ENCODE results near the gene RFX3.

Gene RFX3

GRCh38 chr9:3525836-3526164 lies at the start of gene RFX3:
Gene RFX3 (minus strand): TSS chr9:3526001. CDS start chr9:3395588, 130,413 bp downstream.
- peak; percentile 91 for DNase-seq

- no peak for DNase-seq
These were observed 45.7 kb upstream of the RFX3 start for GRCh38 chr9:3571500-3571899.

DNA sequence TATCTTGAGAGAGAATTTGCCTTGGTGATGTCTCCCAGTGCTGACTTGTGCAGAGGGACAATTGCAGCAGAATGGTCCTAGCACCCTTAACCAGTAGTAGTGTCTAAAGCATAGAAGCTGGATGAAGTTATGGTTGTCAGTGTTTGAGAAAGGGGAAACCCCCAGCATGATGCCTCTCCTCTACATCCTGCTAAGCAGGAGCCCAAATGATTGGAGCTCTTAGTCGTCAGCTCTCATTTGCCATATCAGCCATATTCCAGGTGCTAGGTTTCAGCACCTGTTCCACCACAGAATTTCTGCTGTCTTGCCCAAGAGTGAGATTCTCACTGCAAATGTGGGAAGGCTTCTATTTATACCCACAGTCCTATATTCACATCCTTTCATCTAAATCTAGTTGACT lies 43.7 kb upstream of the RFX3 start:
- DNase-seq = no peak

DNA sequence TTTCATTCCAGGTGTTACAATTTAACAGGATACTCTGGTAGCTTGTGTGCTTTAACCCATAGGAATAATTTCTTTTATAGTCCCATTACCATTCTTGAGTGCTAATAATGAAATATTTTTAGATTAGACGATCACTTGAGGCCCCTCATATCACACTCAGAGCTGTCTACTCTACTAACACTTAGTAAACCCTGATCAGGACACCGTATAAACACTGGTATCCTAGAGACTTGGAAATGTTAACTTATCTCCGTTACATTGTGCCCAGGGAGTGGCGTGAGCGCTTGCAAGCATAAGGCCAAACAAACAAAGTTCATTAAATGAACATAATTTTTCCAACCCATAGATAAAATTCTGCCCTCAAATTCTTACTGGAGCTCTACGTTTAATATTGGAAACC lies 42.2 kb upstream of the RFX3 start:
- no peak for DNase-seq

DNA sequence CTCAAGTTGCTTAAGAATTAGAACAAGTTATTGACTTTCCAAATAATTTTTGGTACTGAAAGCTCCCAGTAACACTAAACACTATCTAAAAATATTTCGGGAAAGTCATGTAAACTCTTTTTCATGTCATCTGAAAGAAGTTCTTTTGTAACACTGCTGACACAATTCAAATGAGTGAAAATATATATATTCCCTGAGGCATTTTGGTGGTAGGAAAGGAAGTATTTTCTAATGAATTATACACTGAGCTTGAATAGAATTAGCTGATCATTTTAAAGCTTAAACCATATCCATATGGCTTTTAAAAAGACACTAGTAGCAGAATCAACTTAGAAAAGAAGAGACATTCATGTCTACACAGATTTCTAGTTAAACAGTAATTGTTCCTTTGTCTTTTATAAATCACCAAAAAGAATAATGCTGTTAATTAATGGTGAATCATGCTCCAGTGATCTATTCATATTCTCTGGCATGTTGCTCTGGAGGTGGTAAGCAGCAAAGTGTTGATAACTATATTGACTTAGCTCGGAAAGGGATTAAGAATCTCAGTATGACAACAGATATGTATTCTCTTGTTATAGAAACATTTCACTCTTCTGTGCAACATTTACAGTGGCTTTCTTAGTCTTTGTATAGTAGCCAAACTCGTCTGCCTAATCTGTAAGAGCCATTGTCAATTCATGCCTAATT lies 27.4 kb upstream of the RFX3 start:
- no peak for DNase-seq

DNA sequence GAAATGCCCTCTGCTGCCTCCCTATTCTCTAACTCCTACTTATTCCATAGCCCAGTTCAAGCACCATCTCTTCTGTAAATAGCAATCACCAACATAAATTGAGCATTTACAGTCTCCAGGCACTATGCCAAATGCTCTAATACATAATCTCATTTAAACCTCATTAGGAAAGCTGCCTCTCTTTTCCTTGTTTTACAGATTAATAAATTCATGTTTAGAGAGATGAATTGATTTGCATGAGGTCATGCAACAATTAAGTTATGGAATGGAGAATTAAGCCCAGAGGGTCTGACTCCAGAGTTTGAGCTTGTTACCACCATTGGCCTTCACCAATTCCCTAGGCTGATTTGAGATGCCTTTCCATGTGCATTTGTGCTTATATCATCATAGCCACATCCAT lies 23.4 kb upstream of the RFX3 start:
- no peak for DNase-seq

GRCh38 chr9:3548648-3549047 lies 22.8 kb upstream of the RFX3 start:
- DNase-seq = no peak

DNA sequence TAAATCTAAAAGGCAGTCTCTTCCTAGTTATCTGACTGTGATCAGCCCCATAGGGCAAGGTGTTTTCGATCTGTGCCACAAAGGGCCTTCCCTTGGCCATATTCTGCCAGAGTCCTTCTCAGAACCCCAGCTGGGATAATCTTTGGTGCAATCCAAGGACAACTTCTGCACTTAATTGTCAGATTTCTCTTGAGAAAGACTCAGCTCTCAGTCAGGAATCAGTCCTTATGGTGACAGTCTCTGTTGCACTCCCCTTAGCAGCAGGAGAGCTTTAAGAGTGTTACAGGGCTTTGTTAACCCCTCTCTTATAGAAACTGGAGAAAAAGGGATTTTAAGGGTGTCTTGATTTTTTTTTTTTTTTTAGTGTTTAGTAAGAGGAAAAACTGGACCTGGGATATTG lies 15.4 kb upstream of the RFX3 start:
- DNase-seq = no peak

DNA sequence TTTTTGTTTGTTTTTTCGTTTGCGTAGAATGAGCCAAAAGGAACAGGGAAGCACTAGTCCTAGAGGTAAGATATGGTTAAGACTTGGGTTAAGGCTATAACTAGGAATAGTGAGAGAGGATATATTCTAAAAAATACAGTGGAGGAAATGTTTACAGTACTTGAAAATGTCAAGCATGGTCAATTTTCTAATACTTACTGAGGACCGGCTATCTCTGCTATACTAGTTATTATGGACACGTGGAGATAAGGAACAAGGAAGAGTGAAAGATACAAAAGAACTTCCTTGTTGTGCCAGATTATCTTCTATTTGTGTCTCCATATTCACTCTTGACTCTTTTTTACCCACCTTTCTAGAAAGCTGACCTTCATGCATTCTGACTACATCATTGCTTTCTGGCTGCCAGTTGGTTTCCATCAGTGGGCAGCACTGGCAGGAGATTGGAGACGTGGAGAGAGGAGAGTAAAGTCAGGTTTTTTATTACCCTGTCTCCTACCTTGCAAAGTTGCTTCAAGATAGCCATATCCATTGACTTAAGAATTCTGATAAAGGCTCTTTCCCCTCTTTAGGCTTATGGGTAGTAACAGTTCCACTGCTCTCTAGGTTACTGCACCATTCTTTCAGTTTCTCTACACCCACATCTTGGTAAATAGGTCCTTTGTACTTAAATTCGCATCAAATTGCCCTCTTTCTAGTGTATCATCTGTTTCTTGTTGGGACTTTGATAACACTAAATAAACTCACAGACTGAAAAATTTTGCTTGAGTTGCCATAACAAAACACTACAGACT lies 9.0 kb upstream of the RFX3 start:
- no peak for DNase-seq

GRCh38 chr9:3532158-3532557 lies 6.4 kb upstream of the RFX3 start:
- no peak for DNase-seq

DNA sequence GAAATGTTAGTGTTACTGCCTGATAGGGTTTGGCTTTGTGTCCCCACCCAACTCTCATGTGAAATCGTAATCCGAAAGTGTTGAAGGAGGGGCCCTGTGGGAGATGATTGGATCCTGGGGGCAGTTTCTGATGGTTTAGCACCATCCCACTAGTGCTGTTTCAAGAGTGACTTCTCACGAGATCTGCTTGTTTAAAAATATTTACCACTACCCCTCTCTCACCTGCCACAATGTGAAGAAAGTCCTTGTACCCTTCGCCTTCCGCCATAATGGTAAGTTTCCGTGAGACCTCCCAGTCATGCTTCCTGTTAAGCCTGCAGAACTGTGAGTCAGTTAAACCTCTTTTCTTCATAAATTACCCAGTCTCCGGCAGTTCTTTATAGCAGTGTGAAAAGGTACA lies 2.6 kb upstream of the RFX3 start:
- peak; percentile 78 for DNase-seq

DNA sequence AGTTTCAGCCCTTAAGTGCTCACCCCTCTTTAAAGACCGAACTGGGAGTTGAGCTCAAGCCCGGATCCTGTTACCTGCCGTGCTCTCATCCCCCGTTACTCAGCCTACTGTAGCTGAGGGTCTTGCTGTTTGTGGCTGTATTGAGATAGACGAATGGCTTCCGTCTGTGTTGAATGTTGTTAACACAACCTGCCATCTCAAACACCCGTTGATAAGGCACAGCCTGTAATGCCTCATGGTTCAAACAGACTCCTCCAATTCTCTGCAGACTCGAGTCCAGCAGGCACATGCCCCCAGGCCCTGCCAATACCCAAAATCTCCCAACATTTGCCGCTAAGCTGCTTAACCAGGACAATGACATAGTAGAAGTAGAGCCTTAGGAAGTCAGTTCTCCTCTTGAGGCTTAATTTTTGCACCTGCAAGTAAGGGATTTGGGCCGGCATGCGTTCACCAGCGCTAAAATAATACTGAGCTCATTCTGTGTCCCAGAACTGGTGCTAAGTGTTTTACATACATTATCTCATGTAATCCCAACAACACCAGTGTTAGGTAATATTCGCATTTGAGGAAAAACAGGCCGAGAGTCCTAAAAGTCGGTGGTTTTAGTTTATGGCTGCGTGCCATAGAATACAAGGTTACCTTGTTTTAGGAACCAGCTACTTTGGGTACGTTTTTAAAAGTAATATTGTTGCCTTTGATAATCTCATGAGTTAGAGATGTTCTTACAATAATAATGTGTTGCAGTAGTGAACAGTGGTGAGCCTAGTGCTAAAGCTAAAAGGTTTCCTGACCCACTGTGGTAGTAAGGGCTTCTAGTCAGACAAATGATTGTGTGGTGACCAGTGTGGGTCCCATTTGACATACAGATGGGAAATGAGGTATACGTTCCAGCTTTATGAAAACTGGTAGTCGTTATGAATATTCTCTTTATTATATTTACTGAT lies 1.5 kb upstream of the RFX3 start:
- peak; percentile 20 for DNase-seq

- DNase-seq = peak; percentile 90
These were observed 580 bp upstream of the RFX3 start for GRCh38 chr9:3526165-3526996.

DNA sequence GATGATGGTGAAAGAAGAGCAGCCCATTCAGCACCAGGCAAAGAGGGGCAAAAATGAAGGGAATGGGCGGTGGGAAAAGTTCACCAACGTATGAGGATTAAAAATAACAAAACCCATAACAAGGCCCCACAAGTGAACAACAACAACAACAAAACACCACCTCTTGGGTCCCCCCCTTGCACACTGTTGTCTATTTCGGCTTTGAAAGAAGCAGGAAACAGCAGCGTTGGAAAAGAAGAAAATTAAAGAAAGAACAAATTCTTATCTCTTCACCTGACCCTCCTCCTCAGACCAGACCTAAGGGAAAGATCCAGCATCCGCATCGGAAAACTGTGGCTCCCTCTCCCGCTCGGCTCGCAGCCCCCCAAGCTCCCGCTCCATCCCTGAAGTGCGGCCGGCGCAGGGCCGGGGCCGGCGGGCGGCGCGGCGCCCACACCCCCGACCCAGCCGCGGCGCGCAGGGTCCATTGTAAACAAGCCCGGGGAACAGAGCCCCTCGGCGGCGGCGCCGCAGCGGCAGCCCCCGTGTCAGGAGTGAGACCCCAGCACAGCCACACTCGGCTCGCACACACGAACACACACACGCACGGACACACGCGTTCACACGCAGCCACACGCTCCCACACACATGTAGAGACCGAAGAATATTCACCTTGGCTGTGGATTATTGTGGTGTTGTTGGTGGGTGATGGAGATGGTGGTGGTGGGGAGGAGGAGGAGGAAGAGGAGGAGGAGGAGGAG lies 535 bp downstream of the RFX3 start:
- DNase-seq = peak; percentile 7

- no peak for DNase-seq
These were observed 3.8 kb downstream of the RFX3 start for GRCh38 chr9:3521966-3522365.

DNA sequence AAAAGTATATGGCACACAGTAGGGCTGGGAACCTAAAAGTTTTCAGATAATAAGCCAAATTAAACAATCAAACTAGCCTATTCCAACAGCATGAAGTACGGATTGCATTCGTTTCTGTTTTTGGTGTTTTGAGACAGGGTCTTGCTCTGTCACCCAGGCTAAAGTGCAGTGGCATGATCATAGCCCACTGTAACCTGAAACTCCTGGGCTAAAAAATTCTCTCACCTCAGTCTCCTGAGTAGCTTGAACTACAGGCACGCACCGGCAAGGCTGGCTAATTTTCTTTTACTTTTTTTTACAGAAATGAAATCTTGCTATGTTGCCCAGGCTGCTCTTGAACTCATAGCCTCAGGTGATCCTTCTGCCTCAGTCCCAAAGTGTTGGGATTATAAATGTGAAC lies 5.2 kb downstream of the RFX3 start:
- DNase-seq = no peak

DNA sequence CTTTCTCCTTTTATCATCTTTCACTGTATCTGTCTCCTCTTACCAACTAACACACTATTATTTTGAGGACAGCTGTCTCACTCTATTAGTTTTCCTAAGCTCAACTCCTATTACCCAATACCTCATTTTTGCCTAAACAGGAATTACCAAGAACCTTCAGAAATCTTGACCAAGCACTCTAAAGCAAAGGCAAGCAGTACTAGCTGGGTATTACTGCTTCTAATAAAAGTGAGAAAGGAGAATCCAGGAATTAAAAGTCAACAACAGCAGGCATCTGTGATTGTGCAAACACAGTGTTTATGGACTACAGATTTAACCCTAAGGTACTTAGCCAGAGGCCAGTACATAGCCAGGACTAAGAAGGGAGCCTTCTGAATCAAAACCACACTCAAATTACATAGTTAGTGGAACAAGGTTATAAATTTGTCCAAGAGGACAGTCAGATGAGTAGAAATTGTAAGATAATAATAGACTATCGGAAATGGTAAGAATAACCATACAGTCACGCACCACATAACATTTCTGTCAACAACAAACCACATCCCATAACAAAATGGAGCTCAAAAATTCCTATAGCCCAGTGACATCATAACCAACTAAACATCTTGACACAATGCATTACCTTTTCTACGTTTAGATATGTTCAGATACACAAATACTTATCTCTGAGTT lies 8.3 kb downstream of the RFX3 start:
- DNase-seq = no peak

DNA sequence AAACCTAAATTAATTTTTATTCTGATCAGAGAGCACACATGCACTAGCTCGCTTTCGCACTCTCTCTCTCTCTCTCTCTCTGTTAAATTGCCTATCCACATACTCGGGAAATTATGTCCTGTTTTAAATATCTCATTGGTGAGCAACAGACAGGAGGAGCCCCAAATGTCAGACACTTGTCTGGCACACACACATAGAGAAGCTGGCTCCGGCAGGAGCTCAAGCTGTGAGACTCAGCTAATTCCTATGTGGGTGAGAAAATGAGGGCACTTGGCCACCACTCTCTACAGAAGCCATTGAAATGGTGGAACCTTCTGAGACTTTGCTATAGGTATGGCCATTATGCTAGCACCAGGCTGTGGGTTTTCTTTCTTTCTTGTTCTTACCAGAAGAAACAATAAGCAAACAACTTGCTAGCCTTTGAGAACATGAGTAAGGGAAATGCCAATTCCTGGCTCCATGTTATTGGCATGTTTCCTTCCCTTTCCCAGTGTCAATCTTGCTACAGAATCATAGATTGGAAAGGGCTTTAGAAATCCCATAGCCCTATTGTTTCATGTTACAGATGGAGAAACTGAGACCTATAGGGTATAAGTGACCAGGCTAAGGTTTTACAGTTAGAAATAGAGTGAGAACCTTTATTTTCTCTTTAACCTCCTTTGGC lies 9.0 kb downstream of the RFX3 start:
- DNase-seq = no peak

GRCh38 chr9:3515405-3515804 lies 10.4 kb downstream of the RFX3 start:
- no peak for DNase-seq

- DNase-seq = no peak
These were observed 11.0 kb downstream of the RFX3 start for GRCh38 chr9:3514786-3515185.
